CD4-positive, alpha-beta memory T cell (primary cell): ENCODE results near the gene SNAPC5. TPM values are rescaled to one million over a fixed set of nuclear protein-coding genes. Genes with fewer than 3 reads are reported as not detected.
"Not testable (repeated sequence)": the region's sequence is repeated elsewhere in the genome, so short reads cannot be mapped to it uniquely, and the experiment has no call there.

Experiments used
- CTCF ChIA-PET: fragments of 350-600 bp; sonication (Branson Sonifier 250); formaldehyde crosslinking; loops from one replicate; lab custom pipeline; 2021; ENCODE audit warnings: inconsistent platforms; ENCODE audit not compliant: partially characterized antibody; lab: Charles Lee
- POLR2A ChIA-PET: fragments of 350-600 bp; sonication (Branson Sonifier 250); formaldehyde crosslinking; loops from one replicate; lab custom pipeline; 2021; ENCODE audit not compliant: partially characterized antibody; lab: Charles Lee
- DNase-seq, 5 donors: peaks; one replicate each; pipeline versions ENCODE4 v3.0.0 to v3.0.0-alpha.2; 2020 to 2022; ENCODE audit warnings: mixed read lengths in 1 of 5
- H3K27ac ChIP-seq: one replicate; pipeline ENCODE4 v1.7.0; 2013; ENCODE audit warnings: low read depth, low read length
- H3K27me3 ChIP-seq: 2 replicates; pipeline ENCODE4 v1.7.0; 2013; ENCODE audit warnings: mild to moderate bottlenecking, low read length, moderate library complexity; ENCODE audit not compliant: insufficient read depth
- H3K36me3 ChIP-seq: 2 replicates; pipeline ENCODE4 v1.7.0; 2013; ENCODE audit warnings: mild to moderate bottlenecking, low read length, moderate library complexity; ENCODE audit not compliant: insufficient read depth
- H3K4me1 ChIP-seq: 2 replicates; pipeline ENCODE4 v1.7.0; 2013; ENCODE audit warnings: mild to moderate bottlenecking, low read length, moderate library complexity; ENCODE audit not compliant: insufficient read depth
- H3K4me3 ChIP-seq, 2 donors: one replicate each; pipeline ENCODE4 v1.7.0; 2013; ENCODE audit warnings: low read length in 2 of 2, mild to moderate bottlenecking in 1 of 2
- H3K9me3 ChIP-seq, 2 donors: one replicate each; pipeline ENCODE4 v1.7.0; 2013; ENCODE audit warnings: low read length in 2 of 2, control low read depth in 1 of 2; ENCODE audit not compliant: control insufficient read depth in 1 of 2
- H3K27ac Mint-ChIP-seq, 7 donors: one replicate each; pipeline ENCODE4 v1.8.0; 2020 to 2021; ENCODE audit warnings: mixed read lengths in 7 of 7, mild to moderate bottlenecking in 6 of 7, inconsistent platforms in 3 of 7, moderate library complexity in 3 of 7
- H3K27me3 Mint-ChIP-seq, 2 donors: one replicate each; pipeline ENCODE4 v1.8.0; 2020 to 2021; ENCODE audit warnings: mixed read lengths in 2 of 2
- H3K36me3 Mint-ChIP-seq, 2 donors: one replicate each; pipeline ENCODE4 v1.8.0; 2020 to 2021; ENCODE audit warnings: mixed read lengths in 2 of 2, inconsistent platforms in 1 of 2, mild to moderate bottlenecking in 1 of 2
- H3K4me1 Mint-ChIP-seq, 4 donors: one replicate each; pipeline ENCODE4 v1.8.0; 2020 to 2021; ENCODE audit warnings: mixed read lengths in 4 of 4, mild to moderate bottlenecking in 1 of 4
- H3K4me3 Mint-ChIP-seq, 8 donors: one replicate each; pipeline ENCODE4 v1.8.0; 2020 to 2021; ENCODE audit warnings: mixed read lengths in 8 of 8, mild to moderate bottlenecking in 7 of 8, moderate library complexity in 6 of 8, inconsistent platforms in 3 of 8
- H3K9me3 Mint-ChIP-seq, 8 donors: one replicate each; pipeline ENCODE4 v1.8.0; 2020 to 2021; ENCODE audit warnings: mixed read lengths in 8 of 8, mild to moderate bottlenecking in 5 of 8, inconsistent platforms in 3 of 8, moderate library complexity in 1 of 8
- intact Hi-C: fragments of 100-400 bp; cut with micrococcal nuclease; formaldehyde crosslinking; loops from one replicate; pipeline ENCODE4 v1.15.1; 2023
- polyA plus RNA-seq, 2 donors: library from polyadenylated mRNA; unstranded; fragments of 300-500 nt; fragmentation: Illumina TruSeq; gene quantifications; one replicate each; pipeline ENCODE4 v1.2.3, GENCODE V29; 2021
- total RNA-seq, 2 experiments: library from RNA; stranded (reverse); gene quantifications; one replicate each; pipeline ENCODE4 v1.2.3, GENCODE V29; 2021

SNAPC5 gene
- total and polyA plus RNA-seq, 4 experiments from 2014 or later, result 32.5 to 76.1 (median 47.4) TPM

- no peaks in the 10 kb centered on the region for H3K27me3 Mint-ChIP-seq
- no peaks in the 10 kb centered on the region for H3K9me3 ChIP-seq
- H3K27ac ChIP-seq, result no peak overlapping the region
- no peak overlapping the region for H3K4me3 Mint-ChIP-seq
- no peak overlapping the region for H3K4me3 ChIP-seq
- POLR2A ChIA-PET, result interaction anchor here (0.9 to 1.5 kb wide), 3 partner anchors 10 to 89 kb away, joined by 4 to 5 read pairs (median 4); partner anchors contain the start of gene MAP2K1
- peaks cover 0 to 10% of the 10 kb centered on the region in 2 donors for H3K36me3 Mint-ChIP-seq
- intact Hi-C loops, result no loop called here
- no peaks in the 10 kb centered on the region for H3K27me3 ChIP-seq
- H3K27ac Mint-ChIP-seq, result peak overlapping the region in 4 of 7 donors; percentile 33 to 53 (median 43)
- peaks cover 0 to 2% (median 0%) of the 10 kb centered on the region in 8 donors for H3K9me3 Mint-ChIP-seq
- H3K36me3 ChIP-seq, result no peaks in the 10 kb centered on the region
- peaks cover 30% of the 10 kb centered on the region for H3K4me1 ChIP-seq
- DNase-seq, result no peak
- H3K4me1 Mint-ChIP-seq, result peaks cover 26 to 56% (median 38%) of the 10 kb centered on the region in 4 donors
- CTCF ChIA-PET, result interaction anchor here (1.4 to 1.8 kb wide), 2 partner anchors 24 to 87 kb away, joined by 3 to 5 read pairs; no protein-coding TSS in a partner anchor
Observed at GRCh38 chr15:66474963-66475362, 22.6 kb downstream of the SNAPC5 start.

GRCh38 chr15:66474135-66474534 is 23.4 kb downstream of the SNAPC5 start:
- CTCF ChIA-PET, result interaction anchor here (1.4 kb wide), 1 partner anchor 86 kb away, joined by 3 read pairs; no protein-coding TSS in a partner anchor
- no peaks in the 10 kb centered on the region for H3K27me3 ChIP-seq
- H3K4me1 ChIP-seq, result peaks cover 32% of the 10 kb centered on the region
- POLR2A ChIA-PET, result interaction anchor here (1.5 kb wide), 1 partner anchor 30 kb away, joined by 5 read pairs; no protein-coding TSS in a partner anchor
- H3K27me3 Mint-ChIP-seq, result no peaks in the 10 kb centered on the region
- intact Hi-C loops, result no loop called here
- H3K9me3 ChIP-seq, result no peaks in the 10 kb centered on the region
- peaks cover 0 to 6% of the 10 kb centered on the region in 2 donors for H3K36me3 Mint-ChIP-seq
- no peak overlapping the region for H3K4me3 ChIP-seq
- H3K4me3 Mint-ChIP-seq, result no peak overlapping the region
- no peak overlapping the region for H3K27ac ChIP-seq
- H3K4me1 Mint-ChIP-seq, result peaks cover 25 to 56% (median 39%) of the 10 kb centered on the region in 4 donors
- peak overlapping the region; percentile 28 to 85 (median 60) for H3K27ac Mint-ChIP-seq
- H3K36me3 ChIP-seq, result no peaks in the 10 kb centered on the region
- peaks cover 0 to 2% (median 0%) of the 10 kb centered on the region in 8 donors for H3K9me3 Mint-ChIP-seq
- DNase-seq, result no peak

- CTCF ChIA-PET, result interaction anchor here (0.6 to 4.6 kb wide), 12 partner anchors 11 to 892 kb away, joined by 3 to 42 read pairs (median 4); partner anchors contain the start of genes MAP2K1 and SNAPC5
- H3K4me1 ChIP-seq, result peaks cover 32% of the 10 kb centered on the region
- peaks cover 27 to 55% (median 41%) of the 10 kb centered on the region in 4 donors for H3K4me1 Mint-ChIP-seq
- no peaks in the 10 kb centered on the region for H3K9me3 ChIP-seq
- no peak overlapping the region for H3K4me3 ChIP-seq
- peaks cover 0 to 2% (median 0%) of the 10 kb centered on the region in 8 donors for H3K9me3 Mint-ChIP-seq
- no peaks in the 10 kb centered on the region for H3K27me3 ChIP-seq
- peak; percentile 64 to 79 (median 70) for DNase-seq
- H3K4me3 Mint-ChIP-seq, result peak overlapping the region; percentile 44 to 86 (median 76)
- peaks cover 0 to 8% of the 10 kb centered on the region in 2 donors for H3K36me3 Mint-ChIP-seq
- H3K27ac ChIP-seq, result peak overlapping the region; percentile 45
- H3K36me3 ChIP-seq, result no peaks in the 10 kb centered on the region
- intact Hi-C loops, result loop anchor here (1.0 kb wide), 1 partner anchor 25 kb away; the partner anchor contains the start of gene SNAPC5
- peak overlapping the region; percentile 83 to 97 (median 90) for H3K27ac Mint-ChIP-seq
- POLR2A ChIA-PET, result interaction anchor here (0.8 to 3.6 kb wide), 6 partner anchors 22 to 85 kb away, joined by 3 to 23 read pairs (median 8); partner anchors contain the start of genes MAP2K1, RPL4, SNAPC5 and ZWILCH
- H3K27me3 Mint-ChIP-seq, result no peaks in the 10 kb centered on the region
Observed at GRCh38 chr15:66472176-66472999, 25.2 kb downstream of the SNAPC5 start.

GRCh38 chr15:66470825-66471224 is 26.7 kb downstream of the SNAPC5 start:
- H3K27me3 Mint-ChIP-seq, intact Hi-C loops, H3K27me3 ChIP-seq, DNase-seq, H3K4me3 ChIP-seq, H3K36me3 ChIP-seq, H3K9me3 ChIP-seq, H3K36me3 Mint-ChIP-seq, H3K9me3 Mint-ChIP-seq: not testable (repeated sequence)
- Histone ChIP-seq H3K4me1 (peaks cover 32% of the 10 kb centered on the region), H3K27ac (peak overlapping the region; percentile 28)
- CTCF ChIA-PET, result interaction anchor here (1.1 to 4.6 kb wide), 4 partner anchors 12 to 41 kb away, joined by 3 to 42 read pairs (median 4); partner anchors contain the start of gene SNAPC5
- POLR2A ChIA-PET, result interaction anchor here (0.6 to 3.6 kb wide), 4 partner anchors 27 to 84 kb away, joined by 3 to 23 read pairs (median 7); partner anchors contain the start of genes MAP2K1 and SNAPC5
- Mint-ChIP-seq H3K4me3 (peak overlapping the region in 3 of 8 donors; percentile 47 to 70 (median 68)), H3K27ac (peak overlapping the region; percentile 25 to 93 (median 89)), H3K4me1 (peaks cover 24 to 48% (median 35%) of the 10 kb centered on the region in 4 donors)

GRCh38 chr15:66467162-66468040 is 30.2 kb downstream of the SNAPC5 start:
- H3K4me1 ChIP-seq, result peaks cover 23% of the 10 kb centered on the region
- H3K9me3 ChIP-seq, H3K27me3 ChIP-seq, H3K27me3 Mint-ChIP-seq, H3K9me3 Mint-ChIP-seq, H3K27ac ChIP-seq, H3K4me3 Mint-ChIP-seq, DNase-seq, H3K36me3 ChIP-seq, intact Hi-C loops, H3K4me3 ChIP-seq: not testable (repeated sequence)
- H3K36me3 Mint-ChIP-seq, result peaks cover 8 to 15% of the 10 kb centered on the region in 2 donors
- CTCF ChIA-PET, result interaction anchor here (1.0 kb wide), 1 partner anchor 73 kb away, joined by 4 read pairs; no protein-coding TSS in a partner anchor
- H3K27ac Mint-ChIP-seq, result peak overlapping the region in 4 of 7 donors; percentile 29 to 62 (median 52)
- H3K4me1 Mint-ChIP-seq, result peaks cover 15 to 39% (median 26%) of the 10 kb centered on the region in 4 donors
- POLR2A ChIA-PET, result interaction anchor here (0.6 to 1.3 kb wide), 3 partner anchors 29 to 270 kb away, joined by 3 to 5 read pairs (median 3); no protein-coding TSS in a partner anchor

GRCh38 chr15:66465294-66465693 is 32.3 kb downstream of the SNAPC5 start:
- H3K4me1 ChIP-seq, result not testable (repeated sequence)

More at GRCh38 chr15:66465294-66465693, 32.3 kb downstream of the SNAPC5 start:
- peaks cover 6 to 21% (median 13%) of the 10 kb centered on the region in 4 donors for H3K4me1 Mint-ChIP-seq
- POLR2A ChIA-PET, H3K4me3 Mint-ChIP-seq, H3K27ac ChIP-seq, H3K4me3 ChIP-seq, intact Hi-C loops, H3K9me3 Mint-ChIP-seq, CTCF ChIA-PET, H3K27me3 Mint-ChIP-seq, H3K9me3 ChIP-seq, DNase-seq, H3K27me3 ChIP-seq, H3K36me3 ChIP-seq: not testable (repeated sequence)
- peak overlapping the region in 5 of 7 donors; percentile 3 to 74 (median 41) for H3K27ac Mint-ChIP-seq
- H3K36me3 Mint-ChIP-seq, result peaks cover 8 to 18% of the 10 kb centered on the region in 2 donors
